HCT116 (cell line): ENCODE data around the gene CERS6. TPM values are rescaled to one million over a fixed set of nuclear protein-coding genes. Genes with fewer than 3 reads are reported as not detected.

ENCODE experiments used
- ATAC-seq: fragments of 200-7000 bp; cut with Tn5 transposase; 2 replicates; pipeline ENCODE4 v1.9.1; 2020; ENCODE audit warnings: mild to moderate bottlenecking, moderate library complexity
- BruUV-seq: library from RNA; stranded (reverse); fragments of 400-500 nt; replicated peaks from 2 replicates; lab custom pipeline; 2021; lab: Mats Ljungman, UMichigan
- CTCF ChIA-PET: fragments of 300-600 bp; sonication (Branson Sonifier 250); formaldehyde crosslinking; loops from one replicate; lab custom pipeline; 2021; ENCODE audit warnings: antibody characterized with exemption; lab: Charles Lee
- POLR2A ChIA-PET: fragments of 300-600, 350-600 bp; sonication (Branson Sonifier 250); formaldehyde crosslinking; loops from one replicate; lab custom pipeline; 2021; ENCODE audit warnings: antibody characterized with exemption; lab: Charles Lee
- RAD21 ChIA-PET, 2 experiments: fragments of 300-600 bp; sonication (Branson Sonifier 250); formaldehyde crosslinking; loops; one replicate each; lab custom pipeline; 2023; ENCODE audit warnings: low total read pairs in 2 of 2; ENCODE audit not compliant: uncharacterized antibody in 2 of 2, unreplicated experiment in 2 of 2, low non-redundant PET in 1 of 2; lab: Charles Lee
- DNase-seq: peaks from one replicate; pipeline ENCODE4 v3.0.0-alpha.2; 2010; ENCODE audit warnings: low read depth, low spot score
- H2AFZ ChIP-seq: fragments of 200-600 bp; shearing (Covaris generic), sonication (generic); 2 replicates; pipeline ENCODE4 v1.6.1; 2017; ENCODE audit warnings: low read depth, mixed run types, mixed read lengths, antibody characterized with exemption, low read length; ENCODE audit not compliant: poor library complexity, severe bottlenecking
- H3K27ac ChIP-seq: 2 replicates; pipeline ENCODE4 v1.5.1; 2012; ENCODE audit warnings: low read depth, low read length
- H3K27me3 ChIP-seq: fragments of 200-600 bp; sonication (generic); 2 replicates; pipeline ENCODE4 v1.6.1; 2016; ENCODE audit warnings: mixed run types, low read length, mixed read lengths; ENCODE audit not compliant: insufficient read depth
- H3K36me3 ChIP-seq, 2 experiments: fragments of 200-500 bp in 1 of 2; fragments of 200-600 bp in 1 of 2; sonication (Bioruptor generic) in 1 of 2; sonication (generic) in 1 of 2; 2 replicates each; pipeline versions ENCODE4 v1.5.1 to v1.6.1; 2014 to 2016; ENCODE audit warnings: low read length in 2 of 2, inconsistent platforms in 1 of 2, mixed read lengths in 1 of 2, mixed run types in 1 of 2; ENCODE audit not compliant: insufficient read depth in 2 of 2, control insufficient read depth in 1 of 2
- H3K4me1 ChIP-seq, 2 experiments: fragments of 200-600 bp in 1 of 2; sonication (generic) in 1 of 2; 2 replicates each; pipeline versions ENCODE4 v1.5.1 to v1.6.1; 2012 to 2017; ENCODE audit warnings: low read length in 2 of 2, inconsistent platforms in 1 of 2, mild to moderate bottlenecking in 1 of 2, mixed read lengths in 1 of 2, mixed run types in 1 of 2, moderate library complexity in 1 of 2; ENCODE audit not compliant: insufficient read depth in 2 of 2, control insufficient read depth in 1 of 2
- H3K4me2 ChIP-seq: fragments of 200-600 bp; sonication (generic); 2 replicates; pipeline ENCODE4 v1.6.1; 2017; ENCODE audit warnings: mixed run types, low read length, mixed read lengths
- H3K4me3 ChIP-seq, 2 experiments: fragments of 200-600 bp in 1 of 2; sonication (generic) in 1 of 2; replicated peaks in 1 of 2; 2 replicates each; pipeline ENCODE4 v1.5.1; 2011 to 2016; ENCODE audit warnings: low read length in 2 of 2, control low read depth in 1 of 2, low read depth in 1 of 2, mild to moderate bottlenecking in 1 of 2, mixed read lengths in 1 of 2, mixed run types in 1 of 2
- H3K79me2 ChIP-seq: fragments of 200-600 bp; sonication (generic); 2 replicates; pipeline ENCODE4 v1.6.1; 2017; ENCODE audit warnings: mild to moderate bottlenecking, mixed run types, low read length, moderate library complexity, mixed read lengths; ENCODE audit not compliant: insufficient read depth
- H3K9ac ChIP-seq: fragments of 200-600 bp; sonication (generic); 2 replicates; pipeline ENCODE4 v1.6.1; 2016; ENCODE audit warnings: low read length, mixed read lengths
- H3K9me2 ChIP-seq: fragments of 200-600 bp; sonication (generic), shearing (Covaris generic); 2 replicates; pipeline ENCODE4 v1.6.1; 2017; ENCODE audit warnings: mixed run types, mild to moderate bottlenecking, moderate library complexity; ENCODE audit not compliant: insufficient read depth
- H3K9me3 ChIP-seq, 2 experiments: fragments of 200-500 bp in 1 of 2; fragments of 200-600 bp in 1 of 2; sonication (Bioruptor generic) in 1 of 2; sonication (generic) in 1 of 2; 2 replicates each; pipeline ENCODE4 v1.6.1; 2014 to 2017; ENCODE audit warnings: low read length in 2 of 2, mixed read lengths in 2 of 2, inconsistent platforms in 1 of 2, low read depth in 1 of 2, mild to moderate bottlenecking in 1 of 2, mixed run types in 1 of 2, moderate library complexity in 1 of 2; ENCODE audit not compliant: control insufficient read depth in 1 of 2, insufficient read depth in 1 of 2
- H4K20me1 ChIP-seq: fragments of 200-600 bp; sonication (generic), shearing (Covaris generic); 2 replicates; pipeline ENCODE4 v1.6.1; 2017; ENCODE audit warnings: mixed run types, mild to moderate bottlenecking, moderate library complexity; ENCODE audit not compliant: insufficient read depth
- CBX3 ChIP-seq: IDR thresholded peaks from 2 replicates; pipeline ENCODE4 v1.6.1; 2012; ENCODE audit warnings: low read depth
- CEBPB ChIP-seq: IDR thresholded peaks from 2 replicates; pipeline ENCODE4 v1.6.1; 2012; ENCODE audit warnings: low read depth
- ELF1 ChIP-seq: IDR thresholded peaks from 2 replicates; pipeline ENCODE4 v1.6.1; 2012; ENCODE audit warnings: low read depth, borderline replicate concordance
- EZH2 ChIP-seq: fragments of 200-600 bp; sonication (generic); IDR thresholded peaks from 2 replicates; pipeline ENCODE4 v1.6.1; 2017; ENCODE audit warnings: antibody characterized with exemption, mixed run types
- EZH2phosphoT487 ChIP-seq: fragments of 200-600 bp; IDR thresholded peaks from 2 replicates; pipeline ENCODE4 v1.6.1; 2018; ENCODE audit warnings: antibody characterized with exemption, borderline replicate concordance
- SIN3A ChIP-seq: IDR thresholded peaks from 2 replicates; pipeline ENCODE4 v1.6.1; 2012; ENCODE audit warnings: low read depth
- ZFX ChIP-seq: fragments of 450-650 bp; IDR thresholded peaks from 2 replicates; pipeline ENCODE4 v1.6.1; 2017
- ZNF274 ChIP-seq: fragments of 200-500 bp; sonication (Bioruptor generic); IDR thresholded peaks from 2 replicates; pipeline ENCODE4 v1.6.1; 2014; ENCODE audit warnings: mild to moderate bottlenecking, low read depth, low read length, inconsistent platforms
- intact Hi-C: fragments of 100-400 bp; cut with micrococcal nuclease; formaldehyde crosslinking; loops from 2 replicates; pipeline ENCODE4 v1.10.0; 2022
- total RNA-seq: library from RNA; stranded (reverse); gene quantifications from one replicate; pipeline ENCODE4 v1.2.1, GENCODE V29; 2021; ENCODE audit not compliant: unreplicated experiment
- TF ChIP-seq, protein P1 (sequence below), 3 experiments: fragments of 200-600 bp in 1 of 3; sonication (generic) in 1 of 3; IDR thresholded peaks in 2 of 3; conservative IDR thresholded peaks in 1 of 3; 2 replicates each; pipeline ENCODE4 v1.5.1; 2012 to 2017; ENCODE audit warnings: low read depth in 2 of 3, low read length in 2 of 3, antibody characterized with exemption in 1 of 3, borderline replicate concordance in 1 of 3, control low read depth in 1 of 3, mild to moderate bottlenecking in 1 of 3, mixed read lengths in 1 of 3, mixed run types in 1 of 3, moderate library complexity in 1 of 3; ENCODE audit not compliant: insufficient read depth in 1 of 3
- TF ChIP-seq, protein P2 (sequence below): IDR thresholded peaks from 2 replicates; pipeline ENCODE4 v1.6.1; 2012

CERS6 gene
- total RNA-seq, 1 experiment from 2014 or later: 37.0 TPM

DNA sequence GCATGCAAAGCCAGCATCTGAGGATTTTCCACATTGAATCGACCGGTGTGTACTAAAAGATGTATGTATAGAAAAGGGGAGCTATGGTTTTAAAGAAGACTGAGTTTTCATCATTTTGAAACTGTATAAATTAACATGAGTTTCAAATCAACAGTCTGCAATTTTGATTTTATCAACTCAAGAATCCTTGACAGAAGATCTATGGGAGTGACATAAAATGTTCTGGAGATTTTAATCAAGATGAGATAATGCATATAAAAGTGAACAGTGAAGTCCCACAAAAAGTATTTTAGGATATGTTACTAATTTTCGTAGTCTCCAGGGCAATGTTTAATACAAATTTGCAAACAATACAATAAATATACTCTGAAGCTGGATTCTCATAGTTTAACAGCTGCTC, 24.0 kb upstream of the CERS6 start:
- POLR2A ChIA-PET: no interaction called here
- BruUV-seq: no TSS peak

More for the DNA sequence above, 24.0 kb upstream of the CERS6 start:
- RAD21 ChIA-PET: no interaction called here
- Histone ChIP-seq H4K20me1 (no peaks in the 10 kb centered on the region), H3K4me1 (no peaks in the 10 kb centered on the region), H3K9me3 (no peaks in the 10 kb centered on the region), H3K36me3 (no peaks in the 10 kb centered on the region), H3K27ac (no peak overlapping the region), H3K79me2 (no peaks in the 10 kb centered on the region), H3K9ac (no peak overlapping the region), H2AFZ (no peak overlapping the region), H3K4me2 (no peak overlapping the region), H3K4me3 (no peak overlapping the region), H3K27me3 (no peaks in the 10 kb centered on the region), H3K9me2 (no peaks in the 10 kb centered on the region)
- CTCF ChIA-PET: no interaction called here
- DNase-seq (no peak), ATAC-seq (no peak)
- intact Hi-C loops: no loop called here
- TF ChIP-seq EZH2phosphoT487 (no peak), ZNF274 (no peak), ELF1 (no peak), CEBPB (no peak), CBX3 (no peak), ZFX (no peak), EZH2 (no peak), SIN3A (no peak)
- TF ChIP-seq, protein P1, sequence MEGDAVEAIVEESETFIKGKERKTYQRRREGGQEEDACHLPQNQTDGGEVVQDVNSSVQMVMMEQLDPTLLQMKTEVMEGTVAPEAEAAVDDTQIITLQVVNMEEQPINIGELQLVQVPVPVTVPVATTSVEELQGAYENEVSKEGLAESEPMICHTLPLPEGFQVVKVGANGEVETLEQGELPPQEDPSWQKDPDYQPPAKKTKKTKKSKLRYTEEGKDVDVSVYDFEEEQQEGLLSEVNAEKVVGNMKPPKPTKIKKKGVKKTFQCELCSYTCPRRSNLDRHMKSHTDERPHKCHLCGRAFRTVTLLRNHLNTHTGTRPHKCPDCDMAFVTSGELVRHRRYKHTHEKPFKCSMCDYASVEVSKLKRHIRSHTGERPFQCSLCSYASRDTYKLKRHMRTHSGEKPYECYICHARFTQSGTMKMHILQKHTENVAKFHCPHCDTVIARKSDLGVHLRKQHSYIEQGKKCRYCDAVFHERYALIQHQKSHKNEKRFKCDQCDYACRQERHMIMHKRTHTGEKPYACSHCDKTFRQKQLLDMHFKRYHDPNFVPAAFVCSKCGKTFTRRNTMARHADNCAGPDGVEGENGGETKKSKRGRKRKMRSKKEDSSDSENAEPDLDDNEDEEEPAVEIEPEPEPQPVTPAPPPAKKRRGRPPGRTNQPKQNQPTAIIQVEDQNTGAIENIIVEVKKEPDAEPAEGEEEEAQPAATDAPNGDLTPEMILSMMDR (IDR thresholded peaks at IDR 0.05 in 2 of 3, conservative IDR thresholded peaks at IDR 0.05 in 1 of 3; ENCODE audit: borderline replicate concordance in 1 of 3, insufficient read depth in 1 of 3, low read depth in 2 of 3, low read length in 2 of 3): no peak
- TF ChIP-seq, protein P2, sequence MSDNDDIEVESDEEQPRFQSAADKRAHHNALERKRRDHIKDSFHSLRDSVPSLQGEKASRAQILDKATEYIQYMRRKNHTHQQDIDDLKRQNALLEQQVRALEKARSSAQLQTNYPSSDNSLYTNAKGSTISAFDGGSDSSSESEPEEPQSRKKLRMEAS: no peak
